Sciatic nerve (tissue), 2 donors: Measurements from ENCODE around the gene RPS16. TPM values are rescaled to one million over a fixed set of nuclear protein-coding genes. Genes with fewer than 3 reads are reported as not detected.

ENCODE experiments used
- ATAC-seq: fragments of 200-7000 bp; cut with Tn5 transposase; one replicate; pipeline ENCODE4 v1.9.1; 2020; ENCODE audit warnings: mild to moderate bottlenecking, moderate library complexity
- DNase-seq: peaks from one replicate; pipeline ENCODE4 v3.0.0-alpha.2; 2020; ENCODE audit warnings: low spot score
- intact Hi-C: fragments of 100-400 bp; cut with DNase I; formaldehyde crosslinking; loops from one replicate; pipeline ENCODE4 v1.14.2; 2022
- microRNA-seq: library from miRNA; unstranded; fragments of <30 nt; microRNA quantifications from one replicate; pipeline ENCODE4 v1.2.0, GENCODE V29; 2020
- total RNA-seq: library from RNA; stranded (reverse); fragmentation: NEBNext Ultra II Directional; extraction: Animal tissue kit (Norgen Biotek cat#: 25700); gene quantifications from one replicate; pipeline ENCODE4 v1.2.1, GENCODE V29; 2021
- donor health status: DM: no; HTN: no; CAD: no.
- donor health status: DM: no; HTN: no; CAD: no.

The RPS16 gene
- total RNA-seq, 1 donor from 2014 or later = 1,367 TPM

GRCh38 chr19:39401070-39401548, 34.6 kb downstream of the RPS16 start:
- no peak for DNase-seq
- ATAC-seq = no peak
- intact Hi-C loops = no loop called here

DNA sequence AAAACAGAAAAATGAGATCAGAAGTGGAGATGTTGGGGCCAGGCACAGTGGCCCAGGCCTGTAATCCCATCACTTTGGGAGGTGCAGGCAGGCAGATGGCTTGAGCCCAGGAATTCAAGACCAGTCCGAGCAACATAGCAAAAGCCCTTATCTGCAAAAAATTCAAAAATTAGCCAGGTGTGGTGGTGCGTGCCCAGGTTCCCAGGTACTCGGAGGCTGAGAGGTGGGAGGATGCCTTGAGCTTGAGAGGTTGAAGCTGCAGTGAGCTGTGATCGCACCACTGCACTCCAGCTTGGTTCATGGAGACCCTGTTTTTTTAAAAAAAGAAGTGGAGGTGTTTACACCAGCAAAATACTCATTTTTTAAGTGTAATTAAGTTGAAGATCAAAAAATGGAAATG, 35.7 kb downstream of the RPS16 start:
- intact Hi-C loops = no loop called here
- DNase-seq = no peak
- ATAC-seq = no peak

DNA sequence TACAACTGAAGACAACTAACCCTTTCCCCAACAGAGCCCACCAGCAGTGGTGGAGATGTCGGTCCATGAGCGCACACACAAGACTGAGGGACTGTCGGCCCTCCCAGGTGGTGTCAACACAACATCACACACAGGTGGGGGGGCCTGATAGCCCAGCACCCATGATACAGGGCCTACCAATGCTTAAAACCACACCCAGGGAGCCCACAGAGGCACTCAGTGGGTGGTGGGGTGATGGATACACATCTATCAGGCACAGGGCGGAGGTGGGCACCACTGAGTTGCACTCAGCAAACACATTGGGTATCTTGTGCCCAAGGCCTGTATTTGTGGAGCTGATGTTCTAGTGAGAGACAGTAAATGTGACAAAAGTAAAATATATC, 36.1 kb downstream of the RPS16 start:
- ATAC-seq (no peak), DNase-seq (no peak)
- intact Hi-C loops = loop anchor here (10.0 kb wide), 1 partner anchor 55 kb away; the partner anchor contains the start of gene SAMD4B

DNA sequence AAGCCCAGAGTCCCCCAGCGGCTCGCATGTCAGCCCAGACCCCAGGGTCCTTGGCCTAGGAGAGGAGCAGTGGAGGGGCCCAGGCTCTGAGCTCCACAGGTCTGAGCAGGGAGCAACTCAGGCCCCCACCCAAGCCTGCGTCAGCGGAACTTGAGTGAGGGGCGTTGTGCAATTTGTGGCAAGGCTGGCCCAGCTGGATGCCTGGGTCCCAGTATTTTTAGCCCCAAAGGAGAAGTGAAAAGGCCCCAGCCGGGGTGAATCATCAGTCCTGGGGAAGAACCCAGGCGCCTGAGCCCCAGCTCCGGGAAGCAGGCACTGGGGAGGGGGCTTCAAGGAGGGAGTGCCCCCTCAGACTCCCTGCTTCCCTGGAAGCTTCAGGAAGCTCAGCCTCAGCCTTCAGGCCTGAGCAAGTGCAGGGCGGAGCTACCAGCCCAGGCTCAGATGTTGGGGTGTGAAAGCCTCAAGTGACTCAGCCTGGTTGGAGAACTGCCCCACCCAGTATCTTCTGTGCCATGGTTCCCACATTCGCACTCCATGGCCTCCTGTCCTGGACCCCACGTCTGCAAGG, 37.4 kb downstream of the RPS16 start:
- intact Hi-C loops = loop anchor here (10.0 kb wide), 1 partner anchor 54 kb away; the partner anchor contains the start of gene SAMD4B
- peak; percentile 83 for DNase-seq
- peak; percentile 10 for ATAC-seq

DNA sequence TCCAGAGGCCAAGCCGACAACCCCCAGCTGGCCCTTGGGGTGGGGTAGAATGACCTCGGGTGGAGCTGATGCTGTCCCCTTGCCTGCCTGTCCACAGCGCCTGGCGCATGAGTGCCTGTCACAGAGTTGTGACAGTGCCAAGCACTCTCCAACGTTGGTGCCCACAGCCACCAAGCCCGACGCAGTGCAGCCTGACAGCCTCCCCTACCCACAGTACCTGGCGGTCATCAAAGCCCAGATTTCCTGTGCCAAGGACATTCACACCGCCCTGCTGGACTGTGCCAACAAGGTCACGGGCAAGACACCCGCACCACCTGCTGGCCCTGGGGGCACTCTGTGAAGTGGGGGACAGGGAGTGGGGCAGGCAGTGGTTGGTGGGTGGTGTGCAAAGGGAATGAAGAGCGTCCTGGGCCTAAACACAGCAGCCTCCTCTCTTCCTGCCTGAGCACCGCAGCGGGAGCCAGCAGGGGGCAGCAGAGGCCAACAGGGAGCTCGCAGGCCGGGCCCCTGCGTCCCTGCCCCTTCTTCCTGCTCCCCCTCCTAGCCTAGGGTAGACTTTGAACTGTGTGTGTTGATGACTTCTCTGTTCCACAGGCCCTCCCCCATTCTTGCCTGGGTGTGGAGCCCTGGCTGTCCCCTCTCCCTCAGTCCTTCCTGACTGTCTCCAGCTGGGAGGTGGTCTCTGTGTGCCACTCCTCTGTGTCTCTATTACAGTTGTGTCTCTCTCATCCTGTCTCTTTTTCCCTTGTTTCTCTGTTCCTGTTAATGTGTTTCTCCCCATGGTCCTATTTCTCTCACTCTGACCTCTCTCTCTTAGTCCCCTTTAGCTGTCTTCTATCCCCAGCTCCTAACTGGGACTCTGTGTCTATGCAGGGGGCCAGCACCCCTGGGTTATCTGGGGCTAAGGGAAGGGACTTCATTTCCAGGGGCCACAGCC, 38.1 kb downstream of the RPS16 start:
- DNase-seq (peak; percentile 95), ATAC-seq (peak; percentile 83)
- intact Hi-C loops = loop anchor here (10.0 kb wide), 1 partner anchor 53 kb away; the partner anchor contains the start of gene SAMD4B

- intact Hi-C loops = loop anchor here (10.0 kb wide), 1 partner anchor 46 kb away; the partner anchor contains the start of gene SAMD4B
- peak; percentile 96 for DNase-seq
- ATAC-seq = peak; percentile 99
Measured at GRCh38 chr19:39390751-39391437, 44.9 kb downstream of the RPS16 start, which contains the start of the genes MED29 and PAF1. Gene MED29, plus strand, starts transcription at chr19:39391378. Its CDS starts 45 bp downstream, at chr19:39391423. Gene PAF1, minus strand, starts transcription at chr19:39391106. Its CDS starts 242 bp downstream, at chr19:39390864.

GRCh38 chr19:39390451-39390750, 45.3 kb downstream of the RPS16 start:
- intact Hi-C loops = loop anchor here (10.0 kb wide), 1 partner anchor 46 kb away; the partner anchor contains the start of gene SAMD4B
- no peak for DNase-seq
- ATAC-seq = no peak

- ATAC-seq (no peak), DNase-seq (no peak)
- intact Hi-C loops = loop anchor here (10.0 kb wide), 1 partner anchor 45 kb away; the partner anchor contains the start of gene SAMD4B
Measured at GRCh38 chr19:39389631-39390414, 45.9 kb downstream of the RPS16 start.

GRCh38 chr19:39388657-39389056, 47.1 kb downstream of the RPS16 start:
- DNase-seq = no peak
- intact Hi-C loops = no loop called here

DNA sequence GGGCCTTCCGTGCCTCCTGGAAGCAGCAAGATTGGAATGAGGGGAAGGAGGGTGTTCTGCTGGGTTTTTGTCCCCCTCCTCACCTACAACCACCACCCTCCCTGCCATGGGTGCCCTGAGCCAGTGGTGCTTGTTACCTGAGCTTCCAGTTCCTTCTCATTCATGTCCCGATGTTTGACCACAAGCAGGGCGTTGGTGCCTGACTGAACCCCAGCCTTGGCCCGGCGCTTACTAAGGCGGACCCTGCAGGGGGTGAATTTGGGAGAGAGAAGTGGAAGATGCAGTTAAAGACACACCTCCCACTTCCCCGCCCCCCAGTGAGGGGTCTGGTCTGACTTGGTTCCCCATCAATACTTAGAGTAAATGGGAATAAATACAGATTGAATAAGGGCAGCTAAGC, 49.2 kb downstream of the RPS16 start:
- DNase-seq = no peak
- intact Hi-C loops = no loop called here
- ATAC-seq = no peak

More at GRCh38 chr19:39388657-39389056, 47.1 kb downstream of the RPS16 start:
- ATAC-seq = no peak

DNA sequence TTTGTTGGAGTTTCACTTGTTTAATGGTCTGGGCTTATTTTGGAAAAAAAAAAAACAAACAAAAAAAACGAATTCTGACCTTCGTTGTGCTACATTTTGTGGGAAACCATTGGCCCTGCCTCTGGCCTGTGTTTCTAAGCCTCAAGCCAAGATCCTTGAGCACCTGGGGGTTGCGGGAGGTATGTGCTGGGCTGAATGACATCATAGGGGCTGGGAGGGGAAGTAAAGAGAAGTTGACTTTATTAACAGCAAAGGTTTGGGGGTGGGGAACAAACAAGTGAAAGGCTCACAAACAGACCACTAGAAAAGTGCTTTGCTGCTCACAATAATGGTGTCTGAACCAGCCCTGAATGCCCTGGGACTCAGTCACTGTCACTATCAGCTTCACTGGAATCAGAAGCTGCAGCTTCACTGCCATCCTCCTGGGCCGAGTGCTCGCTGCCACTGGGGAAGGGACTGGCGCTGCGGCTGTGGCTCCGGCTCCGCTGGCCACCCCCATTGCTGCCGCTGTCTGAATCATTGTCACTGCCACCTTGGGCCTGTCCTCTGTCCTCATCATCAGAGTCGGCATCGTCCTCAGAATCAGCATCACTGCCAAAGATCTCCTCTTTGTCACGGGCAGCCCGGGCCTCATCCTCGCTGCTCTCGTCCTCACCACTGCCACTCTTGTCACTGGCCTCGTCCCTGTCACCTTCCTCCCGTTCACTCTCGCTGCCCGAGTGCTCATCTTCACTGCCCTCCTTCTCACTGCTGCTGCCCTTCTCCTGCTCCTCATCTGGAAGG, 49.9 kb downstream of the RPS16 start:
- ATAC-seq (no peak), DNase-seq (no peak)
- intact Hi-C loops = no loop called here

DNA sequence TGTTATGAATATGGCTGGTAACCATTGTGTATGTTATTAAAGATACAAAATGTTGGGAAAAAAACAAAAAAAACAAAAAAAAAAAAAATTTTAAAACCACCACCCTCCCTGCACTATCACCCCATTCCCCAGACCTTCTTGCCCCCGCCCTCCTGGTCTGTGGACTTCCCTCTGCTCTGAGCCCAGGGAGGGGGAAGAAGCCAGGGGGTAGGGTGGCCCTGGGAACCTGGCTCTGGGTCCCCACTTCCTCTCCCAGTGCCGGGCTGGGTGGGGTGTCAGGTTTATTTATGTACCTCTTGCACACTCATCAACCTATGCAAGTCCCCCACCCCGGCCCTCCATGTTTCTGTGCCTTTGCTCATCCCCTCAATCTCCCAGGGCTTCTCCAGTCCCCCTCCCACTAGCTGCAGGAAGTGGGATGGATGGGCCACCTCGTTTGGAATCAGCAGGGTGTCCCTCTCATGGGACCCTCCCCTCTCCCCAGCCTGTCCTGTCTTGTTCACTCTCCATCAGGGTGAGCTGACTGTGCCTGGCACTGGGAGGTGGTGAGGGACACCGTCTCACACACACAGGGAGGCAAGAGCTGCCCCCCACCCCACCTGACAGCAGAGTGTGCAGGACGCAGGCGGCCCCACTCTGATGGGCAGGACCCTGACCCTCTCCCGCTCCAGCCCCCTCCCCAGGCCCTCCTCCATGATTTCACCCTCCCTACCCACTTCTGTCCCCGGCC, 50.7 kb downstream of the RPS16 start:
- intact Hi-C loops = no loop called here
- ATAC-seq (no peak), DNase-seq (no peak)

Small RNAs within 50 kb of the gene (microRNA-seq; reads per million reads assigned to microRNA genes)
- 1.1 reads per million for gene MIR4530

Other genes starting within 250 kb of the RPS16 start
- not detected for gene NCCRP1, start 239.0 kb downstream of the RPS16 start, total RNA-seq
- not detected for gene SYCN, start 231.7 kb downstream of the RPS16 start, total RNA-seq
- gene IFNL3, start 190.9 kb downstream of the RPS16 start, total RNA-seq = not detected
- not detected for gene IFNL4, start 187.1 kb downstream of the RPS16 start, total RNA-seq
- not detected for gene IFNL2, start 167.6 kb downstream of the RPS16 start, total RNA-seq
- not detected for gene IFNL1, start 139.5 kb downstream of the RPS16 start, total RNA-seq
- gene LRFN1, start 115.1 kb downstream of the RPS16 start, total RNA-seq = 1.3 TPM
- 51.2 TPM for gene GMFG, start 99.9 kb downstream of the RPS16 start, total RNA-seq
- gene SAMD4B, start 93.5 kb downstream of the RPS16 start, total RNA-seq = 139 TPM
- gene PAF1, start 44.8 kb downstream of the RPS16 start, total RNA-seq = 38.7 TPM
- gene MED29, start 44.6 kb downstream of the RPS16 start, total RNA-seq = 37.2 TPM
- gene ZFP36, start 29.1 kb downstream of the RPS16 start, total RNA-seq = 342 TPM
- gene PLEKHG2, start 23.3 kb downstream of the RPS16 start, total RNA-seq = 89.2 TPM
- 102 TPM for gene SUPT5H, start 9.6 kb upstream of the RPS16 start, total RNA-seq
- 38.3 TPM for gene TIMM50, start 44.9 kb upstream of the RPS16 start, total RNA-seq
- gene DLL3, start 63.0 kb upstream of the RPS16 start, total RNA-seq = not detected
- not detected for gene SELENOV, start 79.2 kb upstream of the RPS16 start, total RNA-seq
- 4.3 TPM for gene EID2B, start 96.9 kb upstream of the RPS16 start, total RNA-seq
- 11.8 TPM for gene EID2, start 104.2 kb upstream of the RPS16 start, total RNA-seq
- not detected for gene LGALS13, start 166.6 kb upstream of the RPS16 start, total RNA-seq
- not detected for gene LGALS16, start 220.0 kb upstream of the RPS16 start, total RNA-seq